Aorta (tissue), 5 donors: ENCODE results near the gene SLC25A24. TPM values are rescaled to one million over a fixed set of nuclear protein-coding genes. Genes with fewer than 3 reads are reported as not detected.
"Not testable (repeated sequence)": the region's sequence is repeated elsewhere in the genome, so short reads cannot be mapped to it uniquely, and the experiment has no call there.

Experiments
- ATAC-seq: fragments of 200-7000 bp; cut with Tn5 transposase; one replicate; pipeline ENCODE4 v1.9.1; 2022; ENCODE audit warnings: moderate library complexity; ENCODE audit not compliant: low FRiP score
- DNase-seq, 2 donors: peaks; one replicate each; pipeline ENCODE4 v3.0.0-alpha.2; 2020
- H3K27ac ChIP-seq, 2 donors: one replicate each; pipeline ENCODE4 v1.5.1; 2013; ENCODE audit warnings: low read length in 2 of 2, mild to moderate bottlenecking in 2 of 2, moderate library complexity in 2 of 2, control low read depth in 1 of 2, inconsistent platforms in 1 of 2, low read depth in 1 of 2
- H3K27me3 ChIP-seq, 2 donors: one replicate each; pipeline ENCODE4 v1.6.1; 2013; ENCODE audit warnings: control low read depth in 1 of 2, low read length in 1 of 2, mild to moderate bottlenecking in 1 of 2, moderate library complexity in 1 of 2; ENCODE audit not compliant: insufficient read depth in 2 of 2, control insufficient read depth in 1 of 2
- H3K36me3 ChIP-seq, 2 donors: one replicate each; pipeline ENCODE4 v1.6.1; 2013; ENCODE audit warnings: control low read depth in 1 of 2, low read length in 1 of 2, mild to moderate bottlenecking in 1 of 2; ENCODE audit not compliant: insufficient read depth in 2 of 2, control insufficient read depth in 1 of 2
- H3K4me1 ChIP-seq, 2 donors: one replicate each; pipeline ENCODE4 v1.6.1; 2013; ENCODE audit warnings: low read length in 2 of 2, control low read depth in 1 of 2, mild to moderate bottlenecking in 1 of 2, moderate library complexity in 1 of 2; ENCODE audit not compliant: insufficient read depth in 2 of 2, control insufficient read depth in 1 of 2
- H3K4me3 ChIP-seq, 2 donors: one replicate each; pipeline ENCODE4 v1.5.1; 2013; ENCODE audit warnings: low read length in 2 of 2, control low read depth in 1 of 2, mild to moderate bottlenecking in 1 of 2
- H3K9me3 ChIP-seq: one replicate; pipeline ENCODE4 v1.6.1; 2013; ENCODE audit warnings: mild to moderate bottlenecking, low read length; ENCODE audit not compliant: control insufficient read depth
- WGBS, 2 donors: extraction: QIAGEN DNeasy Blood & Tissue Kit; methylation state at CpG; one replicate each; pipeline ENCODE4 v1.1.7; 2013; 5-methylcytosine and 5-hydroxymethylcytosine counted together
- intact Hi-C, 2 donors: fragments of 100-400 bp; cut with DNase I; formaldehyde crosslinking; loops; one replicate each; pipeline versions ENCODE4 v1.14.2 to v1.15.0; 2022
- long read RNA-seq, 2 donors: library from polyadenylated mRNA; unstranded; transcript quantifications; one replicate each; pipeline ENCODE4 v2.0.0, GENCODE V29; 2020 to 2021
- polyA plus RNA-seq, 2 donors: library from polyadenylated mRNA; stranded (reverse); fragments of 200-250 nt; gene quantifications; one replicate each; pipeline ENCODE4 v1.2.3, GENCODE V29; 2013
- total RNA-seq, 2 donors: library from RNA; stranded (reverse); fragmentation: NEBNext Ultra II Directional; extraction: Animal tissue kit (Norgen Biotek cat#: 25700); gene quantifications; one replicate each; pipeline ENCODE4 v1.2.1, GENCODE V29; 2021
- donor health status: healthy with polysubstance abuse.
- donor health status: Bipolar disorder and iron deficiency.
- donor health status: DM: no; HTN: no; CAD: no.
- donor health status: DM: no; HTN: no; CAD: no.
- donor health status: DM: yes; HTN: yes; CAD: no.

Gene SLC25A24
- total RNA-seq, result 10 to 100 TPM; 26.5 to 28.1 TPM
- polyA plus RNA-seq, result 10 to 100 TPM; 15.0 to 19.3 TPM
- long read RNA-seq, donor 1, full-length matches to known transcripts, result 5 of 17 reads
- long read RNA-seq, donor 1, partial matches to known transcripts, result 5 of 17 reads
- long read RNA-seq, donor 1, other reads (novel, unspliced or antisense), result 7 of 17 reads
- long read RNA-seq, donor 2, full-length matches to known transcripts, result 24 of 32 reads
- long read RNA-seq, donor 2, partial matches to known transcripts, result 2 of 32 reads
- long read RNA-seq, donor 2, other reads (novel, unspliced or antisense), result 6 of 32 reads

DNA sequence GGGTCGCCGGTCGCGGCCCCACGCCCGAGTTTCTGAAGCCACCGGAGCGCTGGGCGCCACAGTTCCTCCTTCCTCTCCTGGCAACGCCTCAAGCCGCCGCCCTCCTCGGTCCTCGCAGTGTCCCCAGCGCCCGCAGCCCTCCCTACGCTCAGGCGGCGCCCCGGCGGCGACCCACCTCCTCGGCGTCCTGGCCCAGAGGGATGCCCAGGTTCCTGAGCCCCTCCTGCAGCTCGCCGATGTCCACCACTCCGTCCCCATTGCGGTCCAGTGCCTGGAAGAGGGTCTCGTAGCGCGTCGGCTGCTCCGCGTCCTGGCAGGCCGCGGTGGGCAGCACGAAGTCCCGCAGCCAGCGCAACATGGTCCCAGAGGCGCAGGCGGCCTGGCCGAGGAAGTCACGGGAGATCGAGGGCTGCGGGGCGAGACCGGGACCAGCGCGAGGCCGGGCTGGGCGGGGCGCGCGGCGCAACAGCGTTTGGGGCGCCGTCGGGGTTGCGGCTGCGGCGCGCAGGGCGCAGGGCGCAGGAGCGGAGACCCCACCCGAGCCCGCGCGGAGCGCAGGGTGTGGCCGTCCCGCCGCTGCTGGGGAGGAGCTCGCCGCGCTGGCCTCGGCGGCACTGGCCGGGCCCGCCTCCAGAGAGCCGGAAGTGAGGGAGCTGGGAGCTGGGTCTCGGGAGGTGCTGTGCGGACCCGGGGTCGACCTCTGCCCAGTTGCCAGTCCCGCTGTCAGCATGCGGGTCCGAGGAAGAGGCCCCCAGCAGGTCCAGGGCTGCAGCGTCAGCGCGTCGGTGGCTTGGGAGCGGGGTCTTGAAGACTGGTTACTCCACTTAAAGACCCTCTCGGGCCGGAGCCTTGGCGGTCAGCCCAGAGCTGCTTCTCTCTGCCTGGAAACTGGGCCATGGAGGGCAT lies at the start of gene SLC25A24:
TSS of gene SLC25A24 (minus strand) at position 563 of the 906 bp plus-strand sequence. CDS start at position 358, 205 bp downstream.
- no peaks in the 10 kb centered on the region for H3K36me3 ChIP-seq
- DNase-seq (peak; percentile 90 to 92), ATAC-seq (peak; percentile 97)
- 0% methylated on average over 95 to 97 of the region's 97 CpGs for WGBS, 2 donors
- intact Hi-C loops, result loop anchor here in 1 of 2 donors (5.0 kb wide), 1 partner anchor 58 kb away; no protein-coding TSS in a partner anchor
- H3K9me3 ChIP-seq, result no peaks in the 10 kb centered on the region
- peak within 1 kb of the TSS; percentile 83 to 88 for H3K27ac ChIP-seq
- H3K4me3 ChIP-seq, result peak within 1 kb of the TSS; percentile 83 to 93
- H3K4me1 ChIP-seq, result peaks cover 0 to 3% of the 10 kb centered on the region in 2 donors
- no peaks in the 10 kb centered on the region for H3K27me3 ChIP-seq

DNA sequence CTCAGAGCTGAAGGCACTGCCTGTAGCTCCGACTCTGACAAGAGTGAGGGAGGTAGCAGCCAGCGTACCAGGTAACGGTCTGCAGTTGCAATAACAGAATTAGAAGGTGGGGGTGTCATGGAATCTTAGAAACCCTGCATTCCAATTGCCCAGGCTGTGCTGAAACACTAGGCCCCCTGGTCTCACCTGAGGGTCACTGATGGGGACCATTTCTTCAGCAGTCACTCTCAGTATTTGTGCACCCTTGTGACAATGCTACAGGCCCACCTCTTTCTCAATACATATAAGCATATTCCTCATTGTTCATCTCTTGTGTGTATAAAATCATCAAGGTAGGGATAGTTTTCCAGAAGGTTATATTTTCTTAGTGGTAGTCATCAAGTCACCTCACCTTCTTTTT lies 43.8 kb upstream of the SLC25A24 start, which contains the start of gene NBPF4:
TSS of gene NBPF4 (minus strand) at position 101 of the 400 bp plus-strand sequence. CDS start 315 bp downstream, outside the sequence.
- H3K27ac ChIP-seq, DNase-seq, H3K9me3 ChIP-seq, H3K4me3 ChIP-seq, H3K27me3 ChIP-seq, ATAC-seq, intact Hi-C loops, H3K36me3 ChIP-seq, H3K4me1 ChIP-seq: not testable (repeated sequence)
- WGBS, 2 donors, result no CpG with 5 or more reads among the region's 3 CpGs

GRCh38 chr1:108239426-108239825 lies 39.3 kb upstream of the SLC25A24 start:
- H3K36me3 ChIP-seq, intact Hi-C loops, DNase-seq, H3K4me3 ChIP-seq, H3K27me3 ChIP-seq, H3K9me3 ChIP-seq, H3K4me1 ChIP-seq, ATAC-seq, H3K27ac ChIP-seq: not testable (repeated sequence)
- no CpG with 5 or more reads among the region's 2 CpGs for whole genome bisulfite sequencing, 2 donors

GRCh38 chr1:108235308-108235707 lies 35.2 kb upstream of the SLC25A24 start:
- H3K9me3 ChIP-seq, ATAC-seq, H3K36me3 ChIP-seq, H3K4me1 ChIP-seq, DNase-seq, H3K27me3 ChIP-seq, H3K27ac ChIP-seq, intact Hi-C loops, H3K4me3 ChIP-seq: not testable (repeated sequence)
- WGBS, 2 donors, result no CpG with 5 or more reads among the region's 2 CpGs

DNA sequence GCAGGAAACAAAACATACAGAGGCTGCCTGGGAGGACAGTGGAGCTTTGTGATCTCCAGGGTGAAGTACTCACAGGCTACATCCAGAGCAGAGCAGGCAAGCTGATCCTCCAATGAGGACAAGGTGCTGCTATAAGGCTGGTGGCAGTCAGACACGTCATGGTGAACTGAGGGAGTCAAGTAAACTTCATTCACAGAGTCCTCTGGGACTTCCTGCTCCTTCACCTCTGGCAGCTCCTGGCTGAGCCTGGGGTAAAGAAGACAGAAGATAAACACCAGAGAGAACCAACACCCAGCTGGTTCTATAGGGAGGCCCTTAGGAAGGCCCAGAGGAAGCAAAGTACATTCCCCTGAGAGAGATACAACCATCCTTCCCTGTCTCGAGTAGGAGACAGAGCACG lies 32.0 kb upstream of the SLC25A24 start:
- WGBS, 2 donors, result no CpG with 5 or more reads among the region's 3 CpGs
- DNase-seq, H3K9me3 ChIP-seq, H3K27ac ChIP-seq, H3K4me1 ChIP-seq, H3K4me3 ChIP-seq, H3K27me3 ChIP-seq, H3K36me3 ChIP-seq, ATAC-seq, intact Hi-C loops: not testable (repeated sequence)

DNA sequence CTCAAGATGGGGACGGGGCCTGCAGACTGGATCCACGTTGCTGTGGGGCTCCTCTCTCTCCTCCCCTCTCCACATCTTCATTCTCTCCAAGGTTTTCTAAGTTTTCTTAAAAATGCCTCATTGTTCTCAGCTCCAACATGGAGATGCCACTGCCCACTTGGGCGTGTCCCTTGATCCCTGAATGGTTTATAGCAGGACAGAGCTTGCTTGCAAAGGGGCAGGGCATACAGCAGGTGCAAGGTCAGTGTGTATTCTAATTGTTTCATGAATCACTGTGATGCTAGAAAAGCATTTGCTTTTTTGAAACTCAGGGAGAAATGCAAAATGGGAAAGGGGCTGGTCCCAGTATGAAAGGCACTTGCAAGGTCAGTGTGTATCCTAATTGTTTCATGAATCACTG lies 29.8 kb upstream of the SLC25A24 start:
- H3K9me3 ChIP-seq, H3K36me3 ChIP-seq, H3K4me3 ChIP-seq, DNase-seq, H3K27me3 ChIP-seq, H3K4me1 ChIP-seq, intact Hi-C loops, H3K27ac ChIP-seq, ATAC-seq: not testable (repeated sequence)
- WGBS, 2 donors, result no CpG with 5 or more reads among the region's 3 CpGs

DNA sequence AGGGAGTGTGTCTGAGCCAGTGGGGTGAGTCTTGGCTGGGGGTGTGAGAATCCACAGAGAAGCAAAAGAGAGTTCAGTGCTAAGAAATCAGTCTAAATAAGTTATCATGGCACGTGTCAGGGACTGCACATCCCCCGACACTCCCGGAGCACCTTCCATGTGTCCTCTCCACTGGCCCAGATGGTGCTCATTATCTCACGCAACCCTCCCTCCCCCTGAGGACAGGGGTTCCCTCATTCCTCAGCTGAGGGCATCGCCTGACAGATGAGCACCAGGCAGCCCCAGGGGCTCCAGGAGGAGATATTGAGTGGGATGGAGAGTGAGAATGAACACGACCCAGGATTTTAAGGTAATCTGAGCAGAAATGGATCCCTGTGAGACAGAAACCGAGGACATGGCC lies 27.6 kb upstream of the SLC25A24 start:
- no CpG with 5 or more reads among the region's 7 CpGs for WGBS, 2 donors
- H3K4me3 ChIP-seq, H3K27ac ChIP-seq, H3K4me1 ChIP-seq, intact Hi-C loops, H3K9me3 ChIP-seq, H3K36me3 ChIP-seq, DNase-seq, H3K27me3 ChIP-seq, ATAC-seq: not testable (repeated sequence)

GRCh38 chr1:108226855-108227254 lies 26.7 kb upstream of the SLC25A24 start:
- intact Hi-C loops, H3K9me3 ChIP-seq, H3K4me1 ChIP-seq, ATAC-seq, DNase-seq, H3K4me3 ChIP-seq, H3K36me3 ChIP-seq, H3K27me3 ChIP-seq, H3K27ac ChIP-seq: not testable (repeated sequence)
- 5 to 24% methylated on average over 1 to 2 of the region's 4 CpGs for WGBS, 2 donors
